ENCODE measurements around the gene MEIS3.
"Not testable (repeated sequence)": the region's sequence is repeated elsewhere in the genome, so short reads cannot be mapped to it uniquely, and the experiment has no call there.

MEIS3 gene

DNA sequence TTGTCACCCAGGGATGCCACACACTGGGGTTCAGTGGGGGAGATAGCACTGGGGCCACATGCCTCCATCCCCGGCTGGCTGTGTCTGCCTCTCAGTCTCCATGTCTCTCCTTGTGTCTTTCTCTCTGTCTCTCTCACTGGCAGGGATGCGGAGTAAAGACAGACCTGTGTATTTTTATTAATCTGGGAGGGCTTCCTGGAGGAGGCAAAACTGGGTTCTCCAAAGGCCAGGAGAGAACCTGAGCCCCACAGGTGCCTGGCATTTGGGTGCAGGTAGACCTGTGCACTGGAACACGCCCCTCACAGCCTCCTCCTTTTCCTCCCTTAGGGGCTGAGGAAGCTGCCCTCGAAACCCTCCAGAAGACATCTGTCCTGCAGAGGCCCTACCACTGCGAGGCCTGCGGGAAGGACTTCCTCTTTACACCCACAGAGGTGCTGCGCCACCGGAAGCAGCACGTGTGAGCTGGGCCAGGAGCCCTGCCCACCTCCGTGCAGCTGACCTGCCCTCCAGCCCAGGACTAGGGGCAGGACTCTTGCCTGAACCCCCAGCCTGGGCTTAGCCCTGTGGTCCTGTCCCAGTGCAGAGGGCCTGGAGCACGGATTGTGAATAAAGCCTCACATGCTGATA lies 37.6 kb downstream of the MEIS3 start:
- DNase-seq: no peak

DNA sequence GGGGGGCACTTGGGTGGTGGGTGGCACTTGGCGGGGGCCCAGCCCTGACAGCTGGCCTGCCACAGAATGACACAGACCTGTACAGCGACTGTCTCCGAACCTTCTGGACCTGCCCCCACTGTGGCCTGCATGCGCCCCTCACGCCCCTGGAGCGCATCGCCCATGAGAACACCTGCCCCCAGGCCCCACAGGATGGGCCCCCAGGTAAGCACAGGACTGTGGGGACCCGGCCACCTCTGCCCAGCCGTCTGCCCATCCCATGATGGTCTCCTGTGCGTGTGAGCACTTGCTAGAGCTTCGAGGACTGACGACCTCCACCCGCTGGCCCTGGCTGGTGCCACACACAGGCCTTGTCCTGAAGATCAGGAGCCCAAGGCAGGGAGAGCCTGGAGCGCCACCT lies 38.2 kb downstream of the MEIS3 start:
- no peak for DNase-seq

DNA sequence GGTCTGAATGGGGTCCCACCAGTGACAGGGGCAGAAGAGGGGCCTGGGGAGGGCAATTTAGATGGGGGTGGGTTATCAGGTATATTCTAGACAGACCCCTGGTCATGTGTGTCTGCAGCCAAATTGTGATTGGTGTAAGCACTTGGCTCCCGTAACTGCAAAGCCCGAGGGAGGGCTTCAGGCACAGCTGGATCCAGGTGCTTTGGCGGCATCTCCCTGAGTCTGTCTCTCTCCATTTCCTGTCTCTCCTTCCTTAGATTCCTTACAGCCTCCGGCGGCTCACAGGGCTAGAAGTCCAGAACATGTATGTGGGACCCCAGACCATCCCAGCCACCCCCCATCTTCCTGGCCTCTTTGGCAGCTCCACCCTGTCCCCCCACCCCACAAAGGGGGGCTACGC lies 38.8 kb downstream of the MEIS3 start:
- DNase-seq: no peak

DNA sequence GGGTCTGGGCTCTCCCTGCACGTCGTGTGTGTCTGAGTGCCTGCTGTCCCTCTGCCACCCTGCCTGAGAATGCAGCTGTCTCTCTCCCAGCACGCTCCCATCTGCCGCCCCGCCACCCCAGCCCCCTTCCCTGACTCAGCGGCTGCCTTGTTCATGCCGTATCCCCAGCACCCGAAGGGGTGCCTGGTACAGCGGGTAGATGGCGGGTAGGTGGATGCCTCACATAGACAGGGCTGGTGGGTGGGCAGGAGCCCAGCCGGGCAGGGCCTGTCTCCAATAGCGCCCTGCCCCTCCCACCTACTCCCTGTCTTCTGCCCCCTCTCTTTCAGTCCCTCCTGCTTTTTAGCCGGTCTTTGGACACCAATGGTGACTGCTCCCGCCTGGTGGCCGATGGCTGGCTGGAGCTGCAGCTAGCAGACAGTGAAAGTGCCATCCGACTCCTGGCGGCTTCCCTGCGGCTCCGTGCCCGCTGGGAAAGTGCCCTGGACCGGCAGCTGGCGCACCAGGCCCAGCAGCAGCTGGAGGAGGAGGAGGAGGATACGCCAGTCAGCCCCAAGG lies 39.9 kb downstream of the MEIS3 start:
- no peak for DNase-seq

DNA sequence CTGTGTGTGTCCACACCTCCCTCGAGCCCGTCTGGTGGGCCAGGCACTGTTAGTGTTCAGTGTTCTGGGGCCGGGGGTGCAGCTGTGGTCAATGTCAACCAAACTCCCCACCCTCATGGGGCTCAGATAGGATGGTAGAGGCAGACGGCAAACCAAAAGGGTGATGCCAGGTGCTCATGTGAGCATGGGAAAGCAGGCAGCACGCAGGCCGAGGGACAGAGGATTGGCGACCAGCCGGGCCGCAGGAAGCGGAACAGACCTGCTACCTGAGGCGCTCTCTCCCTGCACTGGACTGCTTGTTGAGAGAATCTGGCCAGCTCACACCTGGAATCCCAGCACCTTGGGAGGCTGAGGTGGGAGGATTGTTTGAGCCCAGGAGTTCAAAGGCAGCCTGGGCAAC lies 41.1 kb downstream of the MEIS3 start:
- no peak for DNase-seq

DNA sequence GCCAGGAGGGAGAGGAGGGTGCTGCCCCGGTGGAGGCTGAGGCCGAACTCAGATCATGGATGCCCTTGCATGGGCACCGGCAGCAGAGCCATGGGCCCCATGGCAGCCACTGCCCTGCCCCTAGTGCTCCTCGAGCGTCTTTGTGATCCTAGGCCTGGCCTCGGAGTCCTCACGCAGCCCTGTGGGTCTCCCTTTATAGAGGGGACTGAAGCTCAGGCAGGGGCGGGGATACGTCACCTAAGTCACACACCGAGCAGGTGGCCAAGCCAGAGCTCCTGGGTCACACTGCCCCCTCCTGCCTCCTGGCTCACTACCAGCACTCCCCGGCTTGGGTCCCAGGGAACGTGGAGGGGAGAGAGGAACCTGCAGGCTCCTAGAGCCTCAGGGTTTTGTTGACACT lies 41.5 kb downstream of the MEIS3 start:
- no peak for DNase-seq

DNA sequence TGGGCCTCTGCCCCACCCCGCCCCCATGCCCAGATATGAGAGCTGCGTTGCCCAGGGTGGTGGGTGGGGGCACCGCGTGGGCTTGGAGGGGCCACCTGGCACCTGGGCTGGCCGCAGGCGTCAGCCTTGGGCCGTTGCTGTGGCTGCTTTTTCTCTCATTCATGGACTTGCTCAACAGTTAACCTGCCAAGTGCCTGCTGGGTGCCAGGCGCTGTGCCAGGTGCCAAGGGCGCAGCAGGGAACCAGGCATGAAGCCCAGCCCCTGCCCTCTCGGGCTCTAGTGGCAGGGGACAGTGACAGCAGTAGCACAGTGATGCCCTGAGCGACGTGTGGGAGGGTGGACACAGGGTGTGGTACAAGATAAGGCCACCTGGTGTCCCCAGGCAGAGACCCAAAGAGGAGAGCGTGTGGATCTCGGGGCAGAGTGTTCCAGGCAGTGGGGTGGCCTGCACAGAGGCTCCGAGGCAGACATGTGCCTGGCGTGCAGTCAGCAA lies 42.1 kb downstream of the MEIS3 start:
- DNase-seq: no peak

DNA sequence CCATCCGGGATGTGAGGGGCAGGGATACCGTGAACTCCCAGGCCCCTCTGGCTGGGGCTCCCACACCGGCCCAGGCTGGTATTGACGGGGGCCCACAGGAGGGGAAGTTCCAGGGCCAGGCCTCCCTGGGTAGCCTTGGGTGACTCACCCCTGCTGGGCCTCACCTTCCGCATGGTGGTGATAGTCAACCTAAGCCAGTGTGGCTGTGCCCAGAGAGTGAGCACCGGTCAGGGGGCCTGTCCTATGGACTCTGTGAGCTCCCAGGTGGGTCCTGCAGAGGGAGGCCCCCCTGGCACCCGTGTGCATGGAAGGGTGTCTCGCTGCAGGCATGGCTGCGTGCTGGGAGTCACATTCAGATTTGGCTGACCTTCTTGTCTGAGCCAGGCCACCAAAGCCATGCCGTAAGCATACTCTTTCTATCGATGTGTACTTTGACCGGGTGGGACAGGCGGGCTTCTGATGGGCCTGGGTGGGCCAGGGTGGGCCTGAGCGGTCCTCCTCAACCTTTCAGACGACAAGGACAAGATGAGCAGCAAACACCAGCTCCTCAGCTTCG lies 42.7 kb downstream of the MEIS3 start:
- DNase-seq: no peak

DNA sequence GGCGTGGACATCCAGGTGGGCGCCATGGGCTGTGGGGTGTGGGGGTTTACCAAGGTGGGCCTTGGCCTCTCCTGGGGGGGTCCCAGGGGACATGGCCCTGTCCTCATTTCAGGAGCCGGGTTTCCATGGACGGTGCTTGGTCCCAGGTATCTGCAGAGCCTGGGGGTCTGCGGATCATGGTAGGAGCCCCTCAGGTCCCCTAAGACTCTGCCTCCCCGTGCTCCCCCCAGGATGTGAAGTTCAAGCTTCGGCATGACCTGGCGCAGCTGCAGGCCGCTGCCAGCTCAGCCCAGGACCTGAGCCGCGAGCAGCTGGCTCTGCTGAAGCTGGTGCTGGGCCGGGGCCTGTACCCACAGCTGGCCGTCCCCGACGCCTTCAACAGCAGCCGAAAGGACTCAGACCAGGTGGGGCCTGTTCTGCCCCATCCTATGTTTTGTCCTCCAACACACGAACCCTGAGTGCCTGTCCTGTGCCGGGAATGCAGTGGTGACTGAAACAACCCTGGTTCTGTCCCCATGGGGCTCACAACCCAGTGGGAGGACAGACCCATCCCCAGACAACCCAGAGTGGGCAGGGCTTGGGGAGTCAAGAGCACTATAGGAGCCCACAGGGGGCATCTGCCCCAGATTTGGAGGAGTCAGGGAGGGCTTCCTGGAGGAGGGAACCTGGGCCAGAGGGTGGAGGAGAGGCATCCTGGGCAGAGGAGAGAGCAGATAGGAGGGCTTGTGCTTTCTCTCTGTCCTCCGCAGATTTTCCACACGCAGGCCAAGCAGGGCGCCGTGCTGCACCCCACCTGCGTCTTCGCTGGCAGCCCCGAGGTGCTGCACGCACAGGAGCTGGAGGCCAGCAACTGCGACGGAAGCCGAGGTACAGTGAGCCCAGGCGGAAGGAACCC lies 43.4 kb downstream of the MEIS3 start:
- no peak for DNase-seq

DNA sequence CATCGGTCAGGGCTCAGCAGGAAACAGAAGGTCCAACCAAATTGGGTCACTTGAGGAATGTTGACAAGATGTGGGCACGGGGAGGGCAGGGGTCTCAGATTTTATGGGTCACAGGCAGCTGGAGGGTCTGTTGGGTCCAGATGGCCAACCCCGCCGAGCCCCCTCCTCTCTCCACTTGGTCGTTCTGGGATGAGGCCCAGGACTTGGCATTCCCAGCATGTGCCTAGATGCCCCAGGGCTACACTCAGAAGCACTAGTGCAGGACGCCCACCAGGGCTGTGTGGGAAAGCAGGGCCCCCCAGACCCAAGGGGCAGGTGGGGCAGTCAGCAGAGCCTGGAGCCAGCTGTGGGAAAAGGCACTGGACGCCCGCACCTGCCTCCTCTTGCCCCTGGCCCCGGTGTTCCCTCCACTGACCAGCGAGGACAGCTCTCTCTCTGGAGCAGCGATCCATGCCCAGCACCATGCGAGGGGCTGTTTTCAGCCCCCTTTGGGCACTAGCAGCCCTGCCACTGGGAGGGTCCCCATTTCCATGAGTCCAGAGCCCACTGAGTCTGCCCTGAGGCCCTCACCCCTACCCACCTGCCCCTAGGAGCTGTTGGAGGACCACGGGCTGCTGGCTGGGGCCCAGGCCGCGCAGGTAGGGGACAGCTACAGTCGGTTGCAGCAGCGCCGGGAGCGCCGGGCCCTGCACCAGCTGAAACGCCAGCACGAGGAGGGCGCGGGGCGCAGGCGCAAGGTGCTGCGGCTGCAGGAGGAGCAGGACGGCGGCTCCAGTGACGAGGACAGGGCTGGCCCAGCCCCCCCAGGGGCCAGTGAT lies 44.2 kb downstream of the MEIS3 start:
- DNase-seq: no peak

DNA sequence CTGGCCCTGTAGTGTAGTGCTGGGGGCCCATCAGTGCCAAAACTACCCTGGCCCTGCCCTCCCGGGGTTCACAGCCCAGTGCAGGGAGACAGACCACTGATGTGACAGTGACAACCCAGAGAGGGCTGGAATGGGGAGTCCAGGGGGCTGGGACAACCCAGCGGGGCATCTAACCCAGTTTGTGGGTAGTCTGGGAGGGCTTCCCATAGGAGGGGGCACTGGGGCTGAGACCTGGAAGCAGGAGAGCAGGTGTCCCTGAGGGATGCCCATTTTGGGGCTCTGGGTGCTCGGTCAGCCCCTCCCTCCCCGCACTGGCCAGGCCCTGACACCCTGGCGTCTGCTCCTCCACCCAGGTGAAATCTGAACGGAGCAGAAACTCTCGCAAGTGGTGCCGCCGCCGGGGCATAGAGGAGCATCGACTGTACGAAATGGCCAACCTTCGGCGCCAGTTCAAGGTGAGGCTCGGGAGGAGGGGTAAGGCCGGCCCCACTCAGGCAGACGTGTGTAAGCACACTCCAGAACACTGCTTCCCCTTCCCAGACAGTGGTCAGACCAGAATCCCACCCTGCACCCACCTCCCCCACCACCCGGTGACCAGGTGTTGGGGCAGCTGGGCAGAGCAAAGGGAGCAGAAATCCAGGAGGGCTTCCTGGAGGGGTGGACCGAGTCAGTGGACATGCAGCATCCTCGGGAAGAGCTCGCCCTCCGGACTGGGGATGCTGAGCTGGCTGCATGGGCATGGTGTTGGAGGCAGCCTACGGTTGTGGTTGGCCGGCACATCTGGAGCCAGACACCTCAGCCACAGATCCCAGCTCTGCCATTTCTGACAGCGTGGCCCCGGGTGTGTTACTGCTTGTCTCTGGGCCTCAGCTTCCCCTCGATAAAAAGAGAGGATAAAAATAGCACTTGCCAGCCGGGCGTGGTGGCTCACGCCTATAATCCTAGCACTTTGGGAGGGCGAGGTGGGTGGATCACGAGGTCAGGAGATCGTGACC lies 45.8 kb downstream of the MEIS3 start:
- DNase-seq: no peak

DNA sequence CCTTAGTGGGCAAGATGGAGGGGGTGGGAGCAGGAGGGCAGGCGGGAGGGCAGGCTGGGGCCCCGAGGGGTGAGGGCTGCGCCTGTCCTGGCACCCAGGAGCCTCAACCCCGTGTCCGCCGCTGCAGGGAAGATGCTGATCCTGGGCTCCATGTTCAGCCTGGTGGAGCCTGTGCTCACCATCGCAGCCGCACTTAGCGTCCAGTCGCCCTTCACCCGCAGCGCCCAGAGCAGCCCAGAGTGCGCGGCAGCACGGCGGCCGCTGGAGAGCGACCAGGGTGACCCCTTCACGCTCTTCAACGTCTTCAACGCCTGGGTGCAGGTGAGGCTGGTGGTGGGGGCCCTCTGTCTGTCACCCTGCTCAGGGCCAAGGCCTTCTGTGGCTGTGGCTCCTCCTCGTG lies 46.7 kb downstream of the MEIS3 start:
- DNase-seq: no peak

DNA sequence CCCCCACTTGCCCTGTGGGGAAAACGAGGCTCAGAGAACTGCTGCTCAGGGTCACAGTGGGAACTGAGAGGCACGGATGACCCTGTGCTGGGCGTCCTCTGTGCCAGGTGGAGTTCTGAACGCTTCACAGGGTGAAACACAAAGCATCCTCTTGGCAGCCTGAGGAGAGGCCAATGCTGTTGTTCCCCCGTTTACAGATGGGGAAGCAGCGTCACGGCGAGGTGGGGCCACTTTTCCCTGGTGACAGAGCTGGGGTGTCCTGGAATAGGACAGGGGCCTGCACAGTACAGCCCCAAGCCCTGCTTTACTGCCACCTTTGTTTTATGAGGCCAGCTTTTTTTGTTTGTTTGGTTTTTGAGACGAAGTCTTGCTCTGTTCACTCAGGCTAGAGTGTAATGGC lies 48.1 kb downstream of the MEIS3 start:
- no peak for DNase-seq

DNA sequence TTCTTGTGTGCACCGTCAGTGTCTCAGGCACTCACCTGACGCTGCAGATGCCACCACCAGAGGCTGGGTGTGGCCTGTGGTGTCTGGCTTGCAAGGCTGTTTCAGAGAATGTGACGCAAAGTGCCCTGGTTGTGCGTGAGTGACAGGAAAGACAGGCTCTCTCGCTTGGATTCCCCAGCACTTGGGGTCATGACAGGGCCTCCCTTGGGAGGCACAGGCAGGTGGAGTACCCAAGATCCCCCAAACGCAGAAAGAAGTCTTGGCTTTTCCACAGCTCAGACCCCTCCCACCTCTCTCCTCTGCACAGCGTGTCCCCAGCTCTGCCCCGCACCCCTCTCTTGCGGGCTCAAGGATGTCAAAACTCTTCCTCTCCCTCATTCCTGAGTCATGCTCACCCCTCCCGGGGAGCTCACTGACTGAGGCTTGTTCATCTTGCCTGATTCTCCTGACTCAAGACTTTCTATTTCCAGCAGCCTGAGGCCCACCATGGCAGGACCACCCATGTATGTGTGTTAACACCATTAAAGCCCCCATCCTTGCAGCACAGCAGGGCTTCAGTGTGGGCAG lies 49.2 kb downstream of the MEIS3 start:
- no peak for DNase-seq

DNA sequence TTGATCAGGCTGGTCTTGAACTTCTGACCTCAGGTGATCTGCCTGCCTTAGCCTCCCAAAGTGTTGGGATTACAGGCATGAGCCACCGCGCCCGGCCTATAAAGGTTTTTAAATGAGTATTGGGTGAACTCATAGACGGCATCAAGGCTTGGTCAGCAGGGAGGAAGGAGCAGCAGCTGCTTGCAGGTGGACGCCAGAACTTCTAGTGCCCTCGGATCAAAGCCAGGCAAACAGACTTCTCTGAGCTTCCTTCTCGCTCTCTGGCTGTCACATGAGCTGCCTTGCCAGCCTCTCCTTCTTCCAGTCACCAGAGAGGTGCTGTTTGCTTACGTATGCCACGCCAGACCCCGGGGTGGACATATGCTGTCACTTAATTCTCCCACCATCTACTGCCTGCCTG lies 53.9 kb downstream of the MEIS3 start:
- not testable (repeated sequence) for DNase-seq

DNA sequence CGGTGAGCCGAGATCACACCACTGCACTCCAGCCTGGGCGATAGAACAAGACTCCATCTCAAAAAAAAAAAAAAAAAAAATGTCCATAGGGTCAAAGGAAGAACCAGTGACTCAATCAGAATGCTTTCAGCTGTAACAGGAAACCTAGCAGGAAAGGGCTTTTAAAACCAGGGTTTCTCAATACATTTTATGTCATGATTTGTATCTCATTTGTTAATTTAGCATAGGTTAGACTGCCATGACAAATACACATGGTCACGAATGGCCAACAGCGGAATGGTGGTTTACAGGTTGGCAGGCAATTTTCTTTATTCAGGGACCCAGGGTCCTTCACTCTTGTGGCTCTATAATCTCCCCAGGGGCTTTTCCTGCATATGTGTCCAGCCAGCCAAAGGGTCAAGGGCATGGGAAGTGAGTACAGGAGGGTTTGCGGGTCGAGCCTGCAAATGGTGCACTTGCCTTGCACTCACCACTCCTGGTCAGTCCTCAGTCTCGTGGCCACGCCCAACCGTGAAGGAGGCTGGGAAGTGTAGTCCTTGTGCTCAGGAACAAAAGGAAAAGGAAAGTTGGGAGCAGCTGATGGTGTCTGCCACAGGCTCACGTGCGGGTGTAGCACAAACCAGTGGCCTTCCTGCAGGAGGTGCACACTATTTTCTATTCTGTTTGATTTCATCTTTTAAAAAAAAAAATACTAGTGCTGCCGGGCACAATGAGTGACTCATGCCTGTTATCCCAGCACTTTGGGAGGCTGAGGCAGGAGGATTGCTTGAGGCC lies 55.4 kb downstream of the MEIS3 start:
- DNase-seq: no peak

DNA sequence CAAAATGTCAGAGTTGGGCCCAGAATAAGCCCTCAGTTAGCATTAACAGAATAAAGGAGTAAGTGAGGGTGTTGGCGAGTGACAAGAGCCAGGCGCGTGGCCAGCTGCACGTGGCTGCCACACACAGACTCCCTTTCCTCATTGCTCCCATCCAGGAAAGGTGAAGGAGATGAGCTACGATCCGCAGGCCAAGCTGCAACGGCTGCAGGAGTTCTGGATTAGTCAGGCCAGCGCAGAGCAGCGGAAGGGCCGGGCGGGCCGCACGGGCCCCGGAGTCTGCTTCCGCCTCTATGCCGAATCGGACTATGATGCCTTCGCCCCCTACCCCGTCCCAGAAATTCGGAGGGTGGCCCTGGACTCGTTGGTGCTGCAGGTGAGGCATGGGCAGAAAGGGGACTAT lies 57.0 kb downstream of the MEIS3 start:
- no peak for DNase-seq

DNA sequence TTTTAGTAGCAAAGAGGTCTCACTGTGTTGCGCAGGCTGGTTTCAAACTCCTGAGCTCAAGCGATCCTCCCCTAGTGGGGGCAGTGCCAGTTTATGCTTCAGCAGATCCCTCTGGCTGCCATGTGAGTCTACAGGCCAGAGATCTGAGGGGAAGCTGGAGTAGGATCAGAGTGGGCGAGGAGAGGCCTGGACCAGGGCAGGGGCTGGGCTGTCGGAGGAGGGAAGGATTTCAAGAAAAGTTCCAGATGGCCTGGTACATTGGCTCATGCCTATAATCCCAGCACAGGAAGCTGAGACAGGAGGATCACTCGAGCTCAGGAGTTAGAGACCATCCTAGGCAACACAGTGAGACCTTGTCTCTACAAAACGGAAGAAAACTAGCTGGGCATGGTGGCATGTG lies 60.4 kb downstream of the MEIS3 start:
- no peak for DNase-seq

DNA sequence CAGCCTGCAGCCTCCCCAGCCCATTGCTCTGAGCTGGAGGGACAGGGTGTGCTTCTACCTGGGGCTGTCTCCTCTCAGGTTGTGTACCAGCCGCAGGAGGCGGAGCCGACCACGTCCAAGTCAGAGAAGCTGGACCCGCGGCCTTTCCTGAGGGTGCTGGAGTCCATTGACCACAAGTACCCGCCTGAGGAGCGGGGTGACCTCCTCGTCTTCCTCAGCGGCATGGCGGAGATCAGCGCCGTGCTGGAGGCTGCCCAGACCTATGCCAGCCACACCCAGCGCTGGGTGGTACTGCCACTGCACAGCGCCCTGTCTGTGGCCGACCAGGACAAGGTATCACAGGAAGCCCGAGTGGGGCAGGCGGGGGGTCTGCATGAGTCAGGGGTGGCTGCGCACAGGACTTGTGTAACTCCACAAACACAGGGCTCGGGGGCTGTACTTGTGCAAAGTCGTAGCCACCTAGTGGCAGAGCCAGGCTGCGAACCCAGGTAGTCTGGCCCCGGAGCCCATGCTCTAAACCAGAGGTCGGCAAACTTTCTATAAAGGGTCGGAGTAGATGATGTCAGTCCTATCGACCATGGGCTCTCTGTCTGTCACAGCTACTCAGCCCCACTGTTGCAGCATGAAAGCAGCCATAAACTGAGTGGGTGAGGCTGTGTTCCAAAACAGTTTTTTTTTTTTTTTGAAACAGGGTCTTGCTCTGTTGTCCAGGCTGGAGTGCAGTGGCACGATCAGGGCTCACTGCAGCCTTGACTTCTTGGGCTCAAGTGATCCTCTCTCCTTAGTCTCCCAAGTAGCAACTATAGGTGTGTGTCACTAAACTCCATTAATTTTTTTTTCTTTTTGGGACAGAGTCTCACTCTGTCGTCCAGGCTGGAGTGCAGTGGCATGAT lies 61.3 kb downstream of the MEIS3 start:
- no peak for DNase-seq

Data from stimulated activated CD4-positive, alpha-beta T cell treated with anti-CD3 and anti-CD28 coated beads, Interleukin-2, amount 100 ng/mL, for 48 hours (primary cell).